GM19372 (cell line): ENCODE measurements around the gene APLP2.

Experiments used
- ATAC-seq: cut with Tn5 transposase; IDR thresholded peaks from one replicate; pipeline ENCODE4 v1.9.1; 2021; ENCODE audit warnings: mild to moderate bottlenecking, low read depth, moderate library complexity; ENCODE audit not compliant: unreplicated experiment

The APLP2 gene

GRCh38 chr11:130112071-130112830, 42.6 kb downstream of the APLP2 start:
- ATAC-seq: no peak

- ATAC-seq: no peak
These were observed 44.6 kb downstream of the APLP2 start for GRCh38 chr11:130114281-130114680.

GRCh38 chr11:130114726-130115125, 45.0 kb downstream of the APLP2 start:
- ATAC-seq: no peak

- no peak for ATAC-seq
These were observed 45.5 kb downstream of the APLP2 start for GRCh38 chr11:130115218-130115617.

GRCh38 chr11:130118165-130118564, 48.5 kb downstream of the APLP2 start:
- peak; percentile 85 for ATAC-seq

GRCh38 chr11:130118636-130119387, 49.1 kb downstream of the APLP2 start:
- no peak for ATAC-seq

GRCh38 chr11:130120045-130120444, 50.4 kb downstream of the APLP2 start:
- ATAC-seq: no peak

- no peak for ATAC-seq
These were observed 51.8 kb downstream of the APLP2 start for GRCh38 chr11:130121445-130121978.

- ATAC-seq: no peak
These were observed 52.5 kb downstream of the APLP2 start for GRCh38 chr11:130122141-130122575.

- no peak for ATAC-seq
These were observed 53.8 kb downstream of the APLP2 start for GRCh38 chr11:130123414-130124040.

- no peak for ATAC-seq
These were observed 54.4 kb downstream of the APLP2 start for GRCh38 chr11:130124096-130124495.

GRCh38 chr11:130125638-130126037, 55.9 kb downstream of the APLP2 start:
- ATAC-seq: no peak

- no peak for ATAC-seq
These were observed 56.8 kb downstream of the APLP2 start for GRCh38 chr11:130126516-130126915.

GRCh38 chr11:130127509-130127908, 57.8 kb downstream of the APLP2 start:
- no peak for ATAC-seq

- no peak for ATAC-seq
These were observed 58.9 kb downstream of the APLP2 start for GRCh38 chr11:130128626-130129025.

- ATAC-seq: no peak
These were observed 60.2 kb downstream of the APLP2 start for GRCh38 chr11:130129922-130130321.

GRCh38 chr11:130131961-130132850, 62.5 kb downstream of the APLP2 start:
- ATAC-seq: peak; percentile 80

GRCh38 chr11:130133716-130134115, 64.0 kb downstream of the APLP2 start:
- ATAC-seq: no peak

- ATAC-seq: no peak
These were observed 66.4 kb downstream of the APLP2 start for GRCh38 chr11:130136107-130136506.

GRCh38 chr11:130137999-130138398, 68.3 kb downstream of the APLP2 start:
- ATAC-seq: no peak
